Erythroblast (primary cell): ENCODE results near the gene S100A12.
"Not testable (repeated sequence)": the region's sequence is repeated elsewhere in the genome, so short reads cannot be mapped to it uniquely, and the experiment has no call there.

Experiments used
- DNase-seq, 2 experiments: peaks; one replicate each; lab custom pipeline; 2025; lab: John Stamatoyannopoulos, UW
- GATA1 ChIP-seq: IDR thresholded peaks from 2 replicates; pipeline ENCODE4 v1.6.1; 2011; ENCODE audit warnings: low read depth, mild to moderate bottlenecking, control low read depth, low read length, moderate library complexity
- POLR2A ChIP-seq: IDR thresholded peaks from 2 replicates; pipeline ENCODE4 v1.6.1; 2011; ENCODE audit warnings: mild to moderate bottlenecking, low read length

The S100A12 gene

DNA sequence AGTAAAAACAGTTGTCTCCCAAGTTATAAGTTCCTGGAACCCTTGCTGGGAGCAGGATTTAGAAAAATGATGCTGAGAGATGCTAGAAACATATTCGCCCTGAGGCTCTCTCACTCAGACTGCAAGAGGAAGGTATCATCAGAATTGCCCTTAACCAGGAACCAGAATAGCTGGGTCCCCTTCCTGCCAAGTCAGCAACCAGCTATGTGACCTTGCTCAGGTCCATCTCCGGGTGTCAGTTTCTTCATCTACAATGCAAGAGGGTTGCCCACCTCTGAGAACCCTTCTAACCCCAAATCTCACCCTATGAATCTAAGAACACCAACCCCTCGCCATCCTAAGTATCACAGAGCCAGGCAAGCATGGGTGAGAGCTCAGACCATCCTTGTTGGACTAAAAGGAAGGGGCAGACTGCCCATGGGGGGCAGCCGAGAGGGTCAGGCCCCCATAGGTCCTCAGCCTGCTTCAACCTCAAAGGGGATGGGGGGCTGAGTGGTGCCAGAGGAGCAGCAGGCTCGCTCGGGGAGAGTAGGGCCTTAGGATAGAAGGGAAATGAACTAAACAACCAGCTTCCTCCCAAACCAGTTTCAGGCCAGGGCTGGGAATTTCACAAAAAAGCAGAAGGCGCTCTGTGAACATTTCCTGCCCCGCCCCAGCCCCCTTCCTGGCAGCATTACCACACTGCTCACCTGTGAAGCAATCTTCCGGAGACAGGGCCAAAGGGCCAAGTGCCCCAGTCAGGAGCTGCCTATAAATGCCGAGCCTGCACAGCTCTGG is 18.2 kb downstream of the S100A12 start:
- no peak for TF ChIP-seq POLR2A
- no peak for TF ChIP-seq GATA1

DNA sequence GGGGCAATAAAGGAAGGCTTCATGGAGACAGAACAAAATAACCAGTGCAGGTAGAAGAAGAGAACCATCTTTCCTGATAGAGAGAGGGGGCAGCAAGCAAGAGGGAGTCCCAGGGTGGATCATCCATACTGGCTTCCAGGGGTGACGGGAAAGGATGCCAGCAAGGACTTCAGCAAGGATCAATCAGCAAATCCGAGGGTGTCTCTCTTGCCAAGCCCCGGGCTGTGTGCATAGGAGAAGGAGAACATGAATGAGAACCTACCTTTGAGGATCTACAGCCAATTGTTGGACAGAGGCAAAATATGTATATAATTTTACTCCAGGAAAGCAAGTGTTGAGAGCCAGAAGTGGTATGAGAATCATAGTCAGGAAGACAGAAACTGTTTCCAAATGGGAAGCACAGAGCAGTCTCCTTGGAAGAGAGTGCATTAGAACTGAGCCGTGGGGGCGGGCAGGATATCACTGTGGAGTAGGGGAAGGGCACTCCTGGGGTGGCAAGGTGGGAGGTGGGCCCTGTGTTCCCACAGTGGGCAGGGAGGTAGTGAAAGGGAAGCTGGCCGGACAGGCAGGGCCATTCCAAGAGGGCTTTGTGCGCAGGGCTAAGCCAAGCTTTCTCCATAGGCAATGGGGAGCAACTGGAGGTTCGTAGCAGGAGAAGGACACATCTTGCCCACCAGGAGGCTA is 18.9 kb downstream of the S100A12 start:
- TF ChIP-seq GATA1 (no peak), POLR2A (no peak)
- no peak for DNase-seq

More for the DNA sequence above, 18.2 kb downstream of the S100A12 start:
- DNase-seq = no peak

DNA sequence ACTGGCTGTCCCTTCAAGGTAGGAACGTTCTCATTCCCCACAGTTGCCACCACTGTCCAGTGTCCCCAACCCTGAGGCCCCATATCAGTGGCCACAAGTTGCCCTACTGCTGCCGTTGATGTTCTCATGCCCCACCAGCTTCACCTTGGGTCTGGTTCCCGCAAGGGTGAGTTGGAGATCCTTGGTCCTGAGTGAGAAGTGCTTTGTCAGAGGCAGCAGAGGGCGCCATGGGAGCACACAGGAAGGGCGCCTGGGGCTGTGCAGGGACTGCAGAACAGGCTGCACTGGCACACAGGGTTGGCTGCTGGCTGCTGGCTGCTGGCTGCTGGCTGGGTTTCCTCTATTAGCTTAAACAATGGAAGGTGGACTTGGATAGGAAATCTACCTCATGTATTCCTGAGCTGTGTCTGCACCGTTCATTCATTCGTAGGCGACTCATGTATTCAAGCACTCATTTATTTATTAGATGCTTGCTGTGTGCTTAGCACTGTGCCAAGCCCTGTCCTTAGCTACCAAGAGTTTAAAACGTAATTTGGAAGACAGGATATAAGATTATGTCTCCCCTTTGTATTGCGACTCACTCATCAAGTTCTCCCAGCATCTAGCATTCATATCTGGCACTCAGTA is 19.9 kb downstream of the S100A12 start:
- DNase-seq = peak; percentile 71 to 73
- no peak for TF ChIP-seq GATA1
- no peak for TF ChIP-seq POLR2A

DNA sequence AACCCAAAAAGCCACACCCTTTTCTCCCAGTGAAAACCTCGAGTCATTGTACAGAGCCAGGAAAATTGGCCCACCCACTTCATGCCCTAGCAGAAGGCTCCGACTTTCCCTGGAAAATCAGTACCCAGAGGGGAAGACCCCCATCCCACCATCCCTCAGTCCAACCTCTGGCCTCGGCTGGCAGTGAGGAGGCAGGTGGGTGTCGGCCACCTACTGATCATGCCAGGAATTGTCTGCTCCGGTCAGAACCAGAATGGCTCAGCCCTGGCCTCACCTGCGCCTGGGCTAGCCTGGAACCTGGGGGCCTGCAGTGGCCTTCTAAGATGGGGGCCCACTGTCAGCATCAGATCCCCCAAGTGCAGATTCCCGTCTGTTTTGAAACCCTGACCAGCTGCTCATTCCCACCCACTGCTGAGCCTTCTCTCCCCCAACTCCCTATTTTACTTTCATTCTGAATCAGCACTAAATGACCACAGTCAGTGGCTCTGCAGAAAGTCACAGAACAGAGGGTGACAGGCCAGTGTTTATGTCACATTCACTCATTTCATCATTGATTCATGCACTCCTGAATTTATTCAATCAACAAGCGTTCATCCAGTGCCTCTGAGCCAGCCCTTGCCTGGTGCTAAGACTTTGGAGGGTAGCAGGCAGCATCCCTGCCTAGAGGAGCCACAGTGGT is 20.8 kb downstream of the S100A12 start:
- TF ChIP-seq GATA1 (no peak), POLR2A (no peak)
- no peak for DNase-seq

DNA sequence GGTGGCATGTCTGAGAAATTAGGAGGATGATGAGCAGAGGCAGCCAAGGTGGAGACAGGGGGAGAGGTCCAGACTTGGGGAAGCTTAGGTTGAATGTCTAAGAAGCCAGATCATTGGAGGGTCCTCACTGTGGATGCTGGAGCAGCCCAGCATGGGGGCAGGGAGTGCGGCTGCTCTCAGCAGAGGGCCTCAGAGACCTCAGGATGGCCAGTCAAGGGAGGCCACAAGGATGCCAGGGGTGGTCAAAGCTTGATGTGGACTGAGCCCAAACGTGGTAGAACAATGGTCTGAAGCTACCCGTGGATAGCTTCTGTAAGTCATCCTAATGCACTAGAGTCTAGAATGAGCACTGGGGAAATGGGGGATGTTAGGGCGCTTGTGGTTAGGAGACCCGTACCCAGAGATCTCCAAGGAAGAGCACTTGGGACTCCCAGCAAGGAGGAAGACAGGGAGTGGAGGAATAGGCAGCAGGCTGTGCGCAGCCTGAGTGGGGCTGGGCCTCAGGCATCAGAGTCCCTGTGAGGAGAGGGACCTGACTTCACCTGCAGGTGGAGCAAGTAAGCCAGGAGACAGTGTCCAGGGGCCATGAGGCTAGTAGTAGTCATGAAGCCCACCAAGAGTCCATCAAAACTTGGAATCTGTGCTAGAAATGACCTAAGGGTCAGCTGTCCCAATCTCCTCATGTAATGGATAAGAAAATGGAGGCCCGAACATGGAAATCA is 22.0 kb downstream of the S100A12 start:
- TF ChIP-seq GATA1 (no peak), POLR2A (no peak)
- peak; percentile 14 to 17 for DNase-seq

DNA sequence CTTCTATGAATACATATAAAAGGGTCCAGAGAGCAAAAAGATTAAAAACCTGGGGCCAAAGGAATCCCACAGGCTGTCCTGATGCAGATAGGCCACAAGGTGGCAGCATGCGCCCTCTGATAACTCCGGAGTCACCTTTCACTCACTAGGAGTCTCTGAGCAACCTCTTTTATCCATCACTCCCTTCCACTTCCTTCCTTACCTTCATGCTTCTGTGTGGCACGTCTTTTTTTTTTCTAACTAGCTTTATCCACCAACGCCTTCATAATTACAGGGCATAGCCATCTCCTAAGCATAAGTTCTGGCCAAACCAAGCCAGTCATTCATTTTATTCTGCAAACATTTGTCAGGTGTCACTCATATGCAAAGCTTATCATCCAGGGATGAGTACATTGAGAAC is 22.9 kb downstream of the S100A12 start:
- no peak for TF ChIP-seq POLR2A
- no peak for TF ChIP-seq GATA1
- DNase-seq = peak; percentile 72 to 82

DNA sequence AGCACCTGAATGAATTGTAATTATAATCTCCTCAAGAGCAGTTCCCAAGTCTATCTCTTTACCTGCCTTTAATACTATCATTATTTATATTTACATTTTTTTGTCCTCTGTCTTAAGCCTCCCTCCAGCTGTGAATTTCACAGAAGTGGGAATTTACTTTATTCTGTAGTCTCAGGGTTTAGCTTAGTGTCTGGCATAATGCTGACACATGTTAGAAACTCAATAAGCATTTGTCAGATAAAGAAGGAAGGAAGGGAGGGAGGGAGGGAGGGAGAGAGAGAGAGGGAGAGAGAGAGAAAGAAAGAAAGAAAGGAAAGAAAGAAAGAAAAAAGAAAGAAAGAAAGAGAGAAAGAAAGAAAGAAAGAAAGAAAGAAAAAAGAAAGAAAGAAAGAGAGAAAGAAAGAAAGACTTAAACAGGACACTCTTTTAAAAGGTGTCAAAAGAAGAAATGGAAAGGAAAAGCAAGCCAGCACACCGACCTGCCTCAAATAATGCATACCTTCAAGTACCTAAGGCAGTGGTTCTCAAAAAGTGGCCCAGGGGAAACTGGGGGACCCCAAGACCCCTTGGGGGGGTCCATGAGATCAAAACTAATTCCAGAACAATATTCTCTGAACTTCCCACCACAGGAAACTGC is 25.0 kb downstream of the S100A12 start:
- DNase-seq = peak; percentile 11 to 18
- no peak for TF ChIP-seq GATA1
- no peak for TF ChIP-seq POLR2A

DNA sequence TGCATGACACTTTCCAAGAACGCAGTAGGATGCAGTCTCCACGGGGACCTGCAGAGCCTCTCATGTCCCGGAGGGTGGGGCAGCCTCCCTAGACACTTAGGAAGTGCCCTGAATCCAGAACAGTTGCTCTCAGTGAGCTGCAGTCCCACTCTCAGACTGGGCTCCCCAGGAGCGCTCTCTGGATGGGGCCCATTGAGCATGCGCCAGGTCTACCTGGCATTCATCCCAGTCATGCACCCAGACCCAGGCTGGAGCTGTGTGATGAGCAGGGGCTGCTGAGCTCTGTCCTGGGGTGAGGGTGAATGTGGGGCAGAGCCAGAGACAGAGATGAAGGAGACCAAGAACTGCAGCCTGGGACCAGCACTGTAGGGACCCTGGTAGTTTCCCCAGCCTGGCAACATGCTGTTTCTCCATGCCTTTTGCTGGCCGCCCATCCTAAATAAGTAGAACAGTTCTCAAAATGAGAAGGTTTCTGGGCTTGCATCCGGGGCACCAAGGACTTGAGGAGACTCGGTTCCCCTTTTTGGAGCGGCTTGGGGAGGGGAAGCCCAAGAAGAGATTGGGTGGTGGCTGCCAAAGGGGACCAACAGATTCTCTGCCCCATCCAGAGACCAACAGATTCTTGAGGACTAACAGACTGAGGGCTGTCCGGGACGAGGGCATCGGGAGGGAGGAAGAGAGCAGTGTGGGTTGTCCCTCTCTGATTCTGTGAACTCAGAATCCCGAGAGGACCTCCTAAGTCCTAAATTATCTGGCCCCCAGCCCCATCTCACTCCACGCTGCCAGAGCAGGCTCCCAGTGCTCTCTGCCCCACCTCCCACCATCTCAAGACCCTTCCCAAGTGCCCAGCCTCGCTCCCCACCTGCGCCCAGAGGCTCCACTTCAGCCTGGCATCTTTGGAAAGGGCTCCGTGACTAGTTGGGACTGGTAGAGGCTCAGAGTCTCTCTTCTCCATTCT is 25.8 kb downstream of the S100A12 start:
- DNase-seq = peak; percentile 18 to 20
- TF ChIP-seq POLR2A (no peak), GATA1 (no peak)

DNA sequence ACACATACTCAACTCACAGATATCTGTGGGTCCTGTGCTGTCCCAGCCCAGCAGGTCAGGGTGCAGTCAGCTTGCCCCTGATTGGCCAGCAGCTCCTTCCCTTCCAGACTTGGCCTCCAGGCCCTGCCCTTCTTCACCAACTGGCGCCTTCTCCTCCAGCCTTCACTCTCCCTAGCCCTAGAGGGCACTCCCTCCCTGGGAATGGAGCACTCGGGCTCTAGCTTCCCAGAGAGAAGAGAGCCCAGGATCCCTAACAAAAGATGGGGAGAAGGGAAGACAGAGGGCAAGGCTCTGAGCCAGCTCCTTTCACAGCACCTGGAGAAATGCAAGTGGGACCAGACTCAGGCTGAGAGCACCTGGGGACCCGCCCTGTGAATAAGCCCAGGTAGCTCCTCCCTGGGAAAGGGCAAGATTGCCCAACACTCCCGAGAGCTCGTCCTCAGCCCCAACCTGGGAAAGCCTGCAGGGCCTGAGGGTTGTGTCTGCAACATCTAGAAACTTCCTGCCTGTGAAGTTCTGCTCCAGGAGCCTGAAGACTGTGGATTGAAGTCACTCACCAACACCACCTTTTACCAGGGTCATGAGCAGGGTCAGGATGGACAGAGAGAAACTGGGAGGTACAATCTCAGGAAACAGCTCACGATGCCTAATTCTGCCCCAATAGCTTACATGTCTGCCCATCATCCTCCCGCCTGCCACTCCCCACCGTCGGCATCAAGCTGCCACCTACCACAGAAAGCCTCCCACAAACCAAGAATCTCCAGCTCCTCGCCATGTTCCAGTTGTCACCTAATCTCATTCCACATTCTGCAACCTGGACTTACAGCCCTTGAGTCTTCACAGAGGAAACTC is 26.7 kb downstream of the S100A12 start, which contains the start of gene PGLYRP4:
TSS of gene PGLYRP4 (minus strand) at position 331 of the 852 bp plus-strand sequence. CDS start 909 bp downstream, outside the sequence.
- TF ChIP-seq POLR2A (no peak), GATA1 (no peak)
- DNase-seq = no peak

DNA sequence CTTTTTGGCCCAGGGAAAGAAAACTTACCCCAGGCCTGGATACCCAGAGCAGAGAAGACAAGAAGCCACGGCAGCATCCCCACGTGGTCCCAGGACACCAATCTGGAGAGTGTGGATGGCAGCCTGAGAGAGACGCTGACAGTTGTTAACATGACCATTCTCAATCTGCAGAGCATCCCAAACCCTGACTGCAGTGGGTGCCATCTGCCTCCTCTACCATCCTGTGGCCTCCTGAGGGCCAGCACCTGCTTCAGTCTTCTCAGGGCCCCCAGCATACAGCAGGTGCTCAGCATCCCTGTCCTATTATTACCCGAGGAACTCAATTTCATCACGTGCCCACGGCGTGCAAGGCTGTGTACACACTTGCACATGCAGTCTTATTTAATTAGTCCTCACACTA is 27.6 kb downstream of the S100A12 start:
- no peak for DNase-seq
- TF ChIP-seq GATA1 (no peak), POLR2A (no peak)

DNA sequence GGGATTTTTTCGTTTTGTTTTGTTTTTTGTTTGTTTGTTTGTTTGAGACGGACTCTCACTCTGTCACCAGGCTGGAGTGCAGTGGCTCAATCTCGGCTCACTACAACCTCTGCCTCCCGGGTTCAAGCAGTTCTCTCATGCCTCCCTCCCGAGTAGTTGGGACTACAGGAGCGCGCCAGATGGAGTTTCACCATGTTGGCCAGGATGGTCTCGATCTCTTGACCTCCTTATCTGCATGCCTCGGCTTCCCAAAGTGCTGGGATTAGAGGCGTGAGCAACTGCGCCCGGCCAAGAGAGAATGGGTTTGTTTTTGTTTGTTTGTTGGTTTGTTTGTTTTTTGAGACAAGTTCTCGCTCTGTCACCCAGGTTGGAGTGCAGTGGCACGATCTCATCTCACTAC is 28.4 kb downstream of the S100A12 start:
- DNase-seq = not testable (repeated sequence)
